ENCODE data around the gene CDH23.

The CDH23 gene

DNA sequence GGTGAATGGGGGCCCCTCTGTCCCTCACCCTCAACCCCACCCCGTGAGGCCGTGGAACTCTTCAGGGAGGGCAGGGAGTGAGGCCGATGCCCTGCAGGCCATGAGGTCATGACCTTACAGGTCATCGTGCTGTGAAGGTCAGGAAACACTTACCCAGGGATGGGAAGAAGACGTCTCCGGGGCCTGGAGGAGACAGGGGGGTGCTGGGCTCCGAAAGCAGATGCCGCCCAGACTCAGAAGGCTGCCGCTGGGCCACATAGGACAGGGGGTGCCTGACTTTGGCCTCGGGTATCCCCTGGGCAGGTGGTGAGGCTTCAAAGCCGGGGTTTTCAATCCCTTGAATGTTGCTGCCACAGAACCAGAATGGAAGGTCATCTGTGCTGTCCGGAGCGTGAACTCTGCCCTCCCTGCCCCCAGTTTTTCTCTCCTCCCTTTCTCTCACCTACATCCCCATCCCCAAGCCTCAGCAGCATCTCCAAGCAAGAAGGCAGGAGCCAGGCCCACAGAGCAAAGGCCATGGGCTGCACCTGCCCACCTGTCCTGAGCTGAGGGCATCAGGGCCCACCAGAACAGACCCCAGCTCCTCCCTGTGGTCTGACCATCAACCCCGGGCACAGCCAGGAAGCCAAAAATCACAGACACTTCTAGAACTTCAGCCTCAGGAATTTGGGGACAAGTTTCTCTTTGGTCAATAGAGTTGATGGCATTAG lies 354.9 kb downstream of the CDH23 start:
- Histone ChIP-seq H3K9me3 (replicated peaks; ENCODE audit: insufficient read depth, low read length) (no peaks in the 10 kb centered on the region), H3F3A (ENCODE audit: insufficient read depth, low read length) (peaks cover 20% of the 10 kb centered on the region; the same call in 1 of the 2 replicates), H3K27me3 (replicated peaks; ENCODE audit: insufficient read depth, low read length) (no peaks in the 10 kb centered on the region), H2AFZ (ENCODE audit: low read length) (no peak overlapping the region), H3K4me2 (ENCODE audit: low read depth, low read length) (no peak overlapping the region), H3K27ac (ENCODE audit: low read length) (no peak overlapping the region), H4K20me1 (ENCODE audit: insufficient read depth, low read length) (no peaks in the 10 kb centered on the region), H3K79me2 (ENCODE audit: low read length) (no peaks in the 10 kb centered on the region), H3K36me3 (replicated peaks; ENCODE audit: insufficient read depth, low read length) (no peaks in the 10 kb centered on the region), H3K4me1 (ENCODE audit: low read length) (peaks cover 23% of the 10 kb centered on the region), H3K9ac (ENCODE audit: low read length) (no peak overlapping the region), H3K9me2 (replicated peaks; ENCODE audit: insufficient read depth, low read length) (no peaks in the 10 kb centered on the region), H3K4me3 (ENCODE audit: low read length) (no peak overlapping the region)
- no peak for DNase-seq
- TF ChIP-seq EZH2 (optimal IDR thresholded peaks at IDR 0.05; ENCODE audit: low read depth, low read length) (no peak), EZH2phosphoT487 (IDR thresholded peaks at IDR 0.05; ENCODE audit: low read length) (no peak)
- TF ChIP-seq, protein P1, sequence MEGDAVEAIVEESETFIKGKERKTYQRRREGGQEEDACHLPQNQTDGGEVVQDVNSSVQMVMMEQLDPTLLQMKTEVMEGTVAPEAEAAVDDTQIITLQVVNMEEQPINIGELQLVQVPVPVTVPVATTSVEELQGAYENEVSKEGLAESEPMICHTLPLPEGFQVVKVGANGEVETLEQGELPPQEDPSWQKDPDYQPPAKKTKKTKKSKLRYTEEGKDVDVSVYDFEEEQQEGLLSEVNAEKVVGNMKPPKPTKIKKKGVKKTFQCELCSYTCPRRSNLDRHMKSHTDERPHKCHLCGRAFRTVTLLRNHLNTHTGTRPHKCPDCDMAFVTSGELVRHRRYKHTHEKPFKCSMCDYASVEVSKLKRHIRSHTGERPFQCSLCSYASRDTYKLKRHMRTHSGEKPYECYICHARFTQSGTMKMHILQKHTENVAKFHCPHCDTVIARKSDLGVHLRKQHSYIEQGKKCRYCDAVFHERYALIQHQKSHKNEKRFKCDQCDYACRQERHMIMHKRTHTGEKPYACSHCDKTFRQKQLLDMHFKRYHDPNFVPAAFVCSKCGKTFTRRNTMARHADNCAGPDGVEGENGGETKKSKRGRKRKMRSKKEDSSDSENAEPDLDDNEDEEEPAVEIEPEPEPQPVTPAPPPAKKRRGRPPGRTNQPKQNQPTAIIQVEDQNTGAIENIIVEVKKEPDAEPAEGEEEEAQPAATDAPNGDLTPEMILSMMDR (IDR thresholded peaks at IDR 0.05; ENCODE audit: low read length), result no peak

DNA sequence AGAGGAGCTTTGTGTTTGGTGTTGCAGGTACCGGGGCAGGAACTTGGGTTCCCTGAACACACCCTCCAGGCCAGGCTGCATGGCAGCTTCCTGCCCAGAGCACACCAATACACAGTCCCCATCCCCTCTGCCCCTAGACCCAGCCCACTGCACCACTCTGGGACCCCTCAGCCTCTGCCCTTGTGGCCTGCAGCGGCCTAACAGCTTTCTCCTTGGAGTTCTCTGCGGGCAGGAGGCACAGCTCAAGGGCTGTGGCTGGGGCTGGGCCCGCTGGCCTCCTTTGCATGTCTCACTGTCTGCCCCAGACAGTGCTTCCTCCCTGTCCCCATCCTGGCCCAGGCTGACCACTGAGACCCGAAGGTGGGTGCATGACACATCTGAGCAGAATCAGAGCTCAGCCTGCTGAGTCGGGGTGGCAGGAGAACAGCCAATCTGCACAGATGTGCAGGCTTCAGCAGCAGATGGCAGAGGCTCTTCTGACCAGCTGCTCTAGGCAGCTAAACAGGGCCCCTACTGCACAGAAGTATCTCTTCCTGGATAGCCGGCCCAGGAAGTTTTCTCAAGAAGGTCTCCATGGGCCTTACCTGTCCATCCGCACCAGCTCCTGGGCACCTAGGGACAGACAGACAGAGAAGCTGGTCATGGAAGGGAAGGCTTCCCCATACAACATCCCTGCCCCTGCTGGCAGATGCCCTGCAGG lies 355.8 kb downstream of the CDH23 start:
- no peak overlapping the region for H3K9ac ChIP-seq (ENCODE audit: low read length)
- H3K36me3 ChIP-seq (replicated peaks; ENCODE audit: insufficient read depth, low read length), result no peaks in the 10 kb centered on the region
- H3K4me1 ChIP-seq (ENCODE audit: low read length), result peaks cover 21% of the 10 kb centered on the region
- H3F3A ChIP-seq (ENCODE audit: insufficient read depth, low read length), result peaks cover 19% of the 10 kb centered on the region; the same call in 1 of the 2 replicates
- no peak overlapping the region for H3K4me3 ChIP-seq (ENCODE audit: low read length)
- no peaks in the 10 kb centered on the region for H4K20me1 ChIP-seq (ENCODE audit: insufficient read depth, low read length)
- H3K9me3 ChIP-seq (replicated peaks; ENCODE audit: insufficient read depth, low read length), result no peaks in the 10 kb centered on the region
- H2AFZ ChIP-seq (ENCODE audit: low read length), result no peak overlapping the region
- H3K9me2 ChIP-seq (replicated peaks; ENCODE audit: insufficient read depth, low read length), result no peaks in the 10 kb centered on the region
- H3K4me2 ChIP-seq (ENCODE audit: low read depth, low read length), result no peak overlapping the region
- H3K79me2 ChIP-seq (ENCODE audit: low read length), result no peaks in the 10 kb centered on the region
- TF ChIP-seq, protein P1 (IDR thresholded peaks at IDR 0.05; ENCODE audit: low read length), result no peak
- TF ChIP-seq EZH2 (optimal IDR thresholded peaks at IDR 0.05; ENCODE audit: low read depth, low read length) (no peak), EZH2phosphoT487 (IDR thresholded peaks at IDR 0.05; ENCODE audit: low read length) (no peak)
- no peak overlapping the region for H3K27ac ChIP-seq (ENCODE audit: low read length)
- peak; percentile 31 for DNase-seq
- no peaks in the 10 kb centered on the region for H3K27me3 ChIP-seq (replicated peaks; ENCODE audit: insufficient read depth, low read length)

GRCh38 chr10:71753091-71753959 lies 356.6 kb downstream of the CDH23 start:
- no peaks in the 10 kb centered on the region for H3K27me3 ChIP-seq (replicated peaks; ENCODE audit: insufficient read depth, low read length)
- no peak overlapping the region for H3K4me2 ChIP-seq (ENCODE audit: low read depth, low read length)
- no peaks in the 10 kb centered on the region for H3K79me2 ChIP-seq (ENCODE audit: low read length)
- H3K9ac ChIP-seq (ENCODE audit: low read length), result no peak overlapping the region
- H3K4me3 ChIP-seq (ENCODE audit: low read length), result no peak overlapping the region
- H3K4me1 ChIP-seq (ENCODE audit: low read length), result peaks cover 13% of the 10 kb centered on the region
- H4K20me1 ChIP-seq (ENCODE audit: insufficient read depth, low read length), result no peaks in the 10 kb centered on the region
- DNase-seq, result no peak
- TF ChIP-seq EZH2phosphoT487 (IDR thresholded peaks at IDR 0.05; ENCODE audit: low read length), result no peak
- TF ChIP-seq, protein P1 (IDR thresholded peaks at IDR 0.05; ENCODE audit: low read length), result no peak
- TF ChIP-seq EZH2 (optimal IDR thresholded peaks at IDR 0.05; ENCODE audit: low read depth, low read length), result no peak
- H3K36me3 ChIP-seq (replicated peaks; ENCODE audit: insufficient read depth, low read length), result no peaks in the 10 kb centered on the region
- H3F3A ChIP-seq (ENCODE audit: insufficient read depth, low read length), result peaks cover 11% of the 10 kb centered on the region; the same call in 1 of the 2 replicates
- no peak overlapping the region for H2AFZ ChIP-seq (ENCODE audit: low read length)
- no peaks in the 10 kb centered on the region for H3K9me3 ChIP-seq (replicated peaks; ENCODE audit: insufficient read depth, low read length)
- H3K9me2 ChIP-seq (replicated peaks; ENCODE audit: insufficient read depth, low read length), result no peaks in the 10 kb centered on the region
- H3K27ac ChIP-seq (ENCODE audit: low read length), result no peak overlapping the region

Data from MM.1S (cell line).